K562 (cell line): ENCODE measurements around the gene MLC1. TPM values are rescaled to one million over a fixed set of nuclear protein-coding genes. Genes with fewer than 3 reads are reported as not detected.

Experiments
- BCOR ChIP-seq: fragments of 450-650 bp; IDR thresholded peaks from 2 replicates; pipeline ENCODE4 v1.6.1; 2016
- CBFA2T3 ChIP-seq: fragments of 450-650 bp; IDR thresholded peaks from 2 replicates; pipeline ENCODE4 v1.6.1; 2017
- CCAR2 ChIP-seq: fragments of 200-400 bp; formaldehyde crosslinking; IDR thresholded peaks from 2 replicates; pipeline ENCODE4 v1.6.1; 2017; ENCODE audit warnings: mild to moderate bottlenecking, low read depth, low read length
- CHCHD3 ChIP-seq: fragments of 250-450 bp; sonication (Bioruptor Pico); IDR thresholded peaks from 2 replicates; pipeline ENCODE4 v2.1.2; 2022; ENCODE audit warnings: mild to moderate bottlenecking
- CSDE1 ChIP-seq, 2 experiments: fragments of 450-650 bp; IDR thresholded peaks; 2 replicates each; pipeline ENCODE4 v1.6.1; 2016; ENCODE audit warnings: mild to moderate bottlenecking in 1 of 2
- DIDO1 ChIP-seq: fragments of 450-650 bp; IDR thresholded peaks from 2 replicates; pipeline ENCODE4 v1.6.1; 2016; ENCODE audit warnings: low read depth, missing biosample characterization, missing genetic modification characterization
- DPF2 ChIP-seq: fragments of 450-650 bp; IDR thresholded peaks from 2 replicates; pipeline ENCODE4 v1.6.1; 2016
- ELK3 ChIP-seq: fragments of 450-650 bp; formaldehyde crosslinking; IDR thresholded peaks from 2 replicates; pipeline ENCODE4 v1.4.0; 2020; ENCODE audit warnings: mild to moderate bottlenecking
- FOS ChIP-seq: IDR thresholded peaks from 3 replicates; pipeline ENCODE4 v1.6.1; 2011; ENCODE audit not compliant: insufficient read length; ENCODE audit errors: extremely low read depth
- FOXK1 ChIP-seq: sonication (generic); formaldehyde crosslinking; IDR thresholded peaks from 2 replicates; pipeline ENCODE4 v1.8.0; 2022; ENCODE audit warnings: missing genetic modification reagents, mild to moderate bottlenecking, borderline replicate concordance
- GTF2F1 ChIP-seq: IDR thresholded peaks from 2 replicates; pipeline ENCODE4 v1.6.1; 2011; ENCODE audit warnings: low read depth, low read length, improper control_type of control experiment
- HES1 ChIP-seq: fragments of 450-650 bp; IDR thresholded peaks from 2 replicates; pipeline ENCODE4 v1.6.1; 2016; ENCODE audit warnings: low read depth, mild to moderate bottlenecking, moderate library complexity
- KHSRP ChIP-seq: fragments of 450-650 bp; IDR thresholded peaks from 2 replicates; pipeline ENCODE4 v1.6.1; 2017
- NRF1 ChIP-seq, 2 experiments: fragments of 450-650 bp; IDR thresholded peaks in 1 of 2; conservative IDR thresholded peaks in 1 of 2; 2 replicates each; pipeline ENCODE4 v1.6.1; 2014; ENCODE audit warnings: mild to moderate bottlenecking in 2 of 2
- RBFOX2 ChIP-seq: fragments of 200-400 bp; formaldehyde crosslinking; IDR thresholded peaks from 2 replicates; pipeline ENCODE4 v1.6.1; 2017; ENCODE audit warnings: low read depth, mild to moderate bottlenecking, low read length, moderate library complexity
- SUPT5H ChIP-seq: fragments of 450-650 bp; IDR thresholded peaks from 2 replicates; pipeline ENCODE4 v1.6.1; 2016
- U2AF2 ChIP-seq: fragments of 200-400 bp; formaldehyde crosslinking; optimal IDR thresholded peaks from 2 replicates; pipeline ENCODE3; 2017; ENCODE audit warnings: low read depth, mild to moderate bottlenecking, low read length
- XRCC3 ChIP-seq: fragments of 450-650 bp; IDR thresholded peaks from 2 replicates; pipeline ENCODE4 v1.6.1; 2017; ENCODE audit warnings: mild to moderate bottlenecking, moderate library complexity
- YBX1 ChIP-seq: fragments of 450-650 bp; IDR thresholded peaks from 2 replicates; pipeline ENCODE4 v1.7.1; 2016; ENCODE audit warnings: mild to moderate bottlenecking
- ZNF175 ChIP-seq: fragments of 200-800 bp; sonication (Bioruptor generic); IDR thresholded peaks from 2 replicates; pipeline ENCODE4 v1.6.1; 2016; ENCODE audit warnings: low read depth, mild to moderate bottlenecking, missing genetic modification characterization, missing compliant biosample characterization
- ZNF212 ChIP-seq: fragments of 450-650 bp; formaldehyde crosslinking; IDR thresholded peaks from 2 replicates; pipeline ENCODE4 v1.4.0; 2020; ENCODE audit warnings: mild to moderate bottlenecking
- ZNF224 ChIP-seq: sonication (generic); formaldehyde crosslinking; IDR thresholded peaks from 2 replicates; pipeline ENCODE4 v1.8.0; 2022; ENCODE audit warnings: mild to moderate bottlenecking, missing genetic modification reagents
- ZNF707 ChIP-seq: fragments of 250-450 bp; sonication (Bioruptor Pico); conservative IDR thresholded peaks from 2 replicates; pipeline ENCODE4 v1.8.0; 2022; ENCODE audit warnings: inconsistent platforms, mild to moderate bottlenecking, moderate library complexity
- polyA plus RNA-seq, 8 experiments: library from polyadenylated mRNA; depleted of rRNA in 4 of 8; stranded (reverse) in 5 of 8; unstranded in 3 of 8; fragments of >200 nt; fragmentation: Nextera tagmentation in 2 of 8; fragmentation: Illumina TruSeq in 1 of 8; extraction: Ambion mirVana in 2 of 8; extraction: Trizol in 1 of 8; gene quantifications; 2 replicates each; pipeline versions ENCODE4 v1.2.1 to v1.2.3, GENCODE V29; 2011 to 2014; ENCODE audit warnings: inconsistent platforms in 1 of 8, missing spikeins in 1 of 8
- total RNA-seq, 7 experiments: library from RNA; depleted of rRNA in 6 of 7; stranded (reverse); fragments of >200 nt in 6 of 7; fragmentation: Illumina TruSeq in 2 of 7; extraction: Trizol in 2 of 7; gene quantifications; 2 replicates each; pipeline versions ENCODE4 v1.2.1 to v1.2.3, GENCODE V29; 2011 to 2021; ENCODE audit warnings: low replicate concordance in 1 of 7
- TF ChIP-seq, protein P1 (sequence below): fragments of 200-400 bp; formaldehyde crosslinking; IDR thresholded peaks from 2 replicates; pipeline ENCODE4 v1.6.1; 2017; ENCODE audit warnings: mild to moderate bottlenecking, low read depth, low read length, moderate library complexity
- TF ChIP-seq, protein P2 (sequence below), 2 experiments: IDR thresholded peaks; 2 replicates each; pipeline ENCODE4 v1.6.1; 2012; ENCODE audit warnings: improper control_type of control experiment in 2 of 2, low read depth in 2 of 2, low read length in 2 of 2, borderline replicate concordance in 1 of 2

The MLC1 gene
- total and polyA plus RNA-seq, 9 of the 15 experiments (the other 6 are each of a cell fraction or from before 2014, with no cell fraction given): 0.06 to 0.98 (median 0.39) TPM

DNA sequence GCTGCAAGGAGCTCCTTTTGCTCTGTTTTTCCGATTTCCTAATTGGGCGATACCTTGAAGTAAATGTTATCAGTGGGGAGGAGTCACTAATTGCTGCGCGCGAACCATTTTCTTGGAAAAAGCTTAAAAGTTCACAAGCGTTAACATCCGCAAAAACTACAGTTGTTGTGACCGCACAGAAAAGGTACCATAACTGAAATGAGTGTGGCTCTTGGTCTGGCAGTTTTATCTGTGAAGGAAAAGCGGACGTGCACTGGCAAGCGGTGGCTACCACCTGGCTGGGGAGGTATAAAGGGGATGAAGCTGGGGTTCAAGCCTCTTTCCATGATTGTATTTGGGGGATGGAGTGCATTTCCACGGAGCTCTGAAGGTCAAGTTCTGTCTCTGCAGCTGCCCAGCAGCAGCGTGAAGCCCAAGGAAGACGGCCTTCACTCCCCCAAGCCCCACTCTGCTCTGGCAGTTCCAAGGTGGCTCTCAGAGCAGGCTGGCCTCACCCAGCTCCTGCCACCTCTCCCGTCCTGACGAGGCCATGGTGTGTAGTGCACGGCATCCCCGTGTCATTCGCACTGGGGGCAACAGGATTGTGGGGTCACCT, 32.0 kb upstream of the MLC1 start (continued):
- TF ChIP-seq, protein P1, sequence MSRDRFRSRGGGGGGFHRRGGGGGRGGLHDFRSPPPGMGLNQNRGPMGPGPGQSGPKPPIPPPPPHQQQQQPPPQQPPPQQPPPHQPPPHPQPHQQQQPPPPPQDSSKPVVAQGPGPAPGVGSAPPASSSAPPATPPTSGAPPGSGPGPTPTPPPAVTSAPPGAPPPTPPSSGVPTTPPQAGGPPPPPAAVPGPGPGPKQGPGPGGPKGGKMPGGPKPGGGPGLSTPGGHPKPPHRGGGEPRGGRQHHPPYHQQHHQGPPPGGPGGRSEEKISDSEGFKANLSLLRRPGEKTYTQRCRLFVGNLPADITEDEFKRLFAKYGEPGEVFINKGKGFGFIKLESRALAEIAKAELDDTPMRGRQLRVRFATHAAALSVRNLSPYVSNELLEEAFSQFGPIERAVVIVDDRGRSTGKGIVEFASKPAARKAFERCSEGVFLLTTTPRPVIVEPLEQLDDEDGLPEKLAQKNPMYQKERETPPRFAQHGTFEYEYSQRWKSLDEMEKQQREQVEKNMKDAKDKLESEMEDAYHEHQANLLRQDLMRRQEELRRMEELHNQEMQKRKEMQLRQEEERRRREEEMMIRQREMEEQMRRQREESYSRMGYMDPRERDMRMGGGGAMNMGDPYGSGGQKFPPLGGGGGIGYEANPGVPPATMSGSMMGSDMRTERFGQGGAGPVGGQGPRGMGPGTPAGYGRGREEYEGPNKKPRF: no peak
- no peak for TF ChIP-seq XRCC3
- no peak for TF ChIP-seq U2AF2
- TF ChIP-seq CSDE1 (IDR thresholded peaks at IDR 0.05): 0 out of 4 replicates have a peak, but pooled peaks of 1 of the 2 experiments have one; percentile 34
- no peak for TF ChIP-seq CHCHD3 (CRISPR knock-in tag)
- TF ChIP-seq ZNF212 (CRISPR knock-in tag): no peak
- TF ChIP-seq SUPT5H: peak; percentile 69
- TF ChIP-seq NRF1 (conservative IDR thresholded peaks at IDR 0.05 in 1 of 2, IDR thresholded peaks at IDR 0.05 in 1 of 2): peak; percentile 42 to 48; a peak in 3 of 4 replicates
- TF ChIP-seq HES1: no peak
- no peak for TF ChIP-seq ELK3 (CRISPR knock-in tag)
- no peak for TF ChIP-seq ZNF224
- no peak for TF ChIP-seq FOXK1 (CRISPR knock-in tag)
- TF ChIP-seq FOS: no peak
- TF ChIP-seq ZNF175 (CRISPR knock-in tag): no peak
- TF ChIP-seq CCAR2: no peak
- TF ChIP-seq GTF2F1: peak; percentile 90
- TF ChIP-seq DIDO1 (tag): no peak
- 0 out of 2 replicates have a peak, but pooled peaks have one; percentile 16 for TF ChIP-seq BCOR
- TF ChIP-seq KHSRP: no peak
- TF ChIP-seq YBX1: no peak
- TF ChIP-seq CBFA2T3: peak; percentile 18; the same call in 1 of the 2 replicates
- TF ChIP-seq ZNF707 (CRISPR knock-in tag): no peak
- peak; percentile 85 for TF ChIP-seq RBFOX2
- 0 out of 2 replicates have a peak, but pooled peaks have one; percentile 19 for TF ChIP-seq DPF2
- TF ChIP-seq, protein P2, sequence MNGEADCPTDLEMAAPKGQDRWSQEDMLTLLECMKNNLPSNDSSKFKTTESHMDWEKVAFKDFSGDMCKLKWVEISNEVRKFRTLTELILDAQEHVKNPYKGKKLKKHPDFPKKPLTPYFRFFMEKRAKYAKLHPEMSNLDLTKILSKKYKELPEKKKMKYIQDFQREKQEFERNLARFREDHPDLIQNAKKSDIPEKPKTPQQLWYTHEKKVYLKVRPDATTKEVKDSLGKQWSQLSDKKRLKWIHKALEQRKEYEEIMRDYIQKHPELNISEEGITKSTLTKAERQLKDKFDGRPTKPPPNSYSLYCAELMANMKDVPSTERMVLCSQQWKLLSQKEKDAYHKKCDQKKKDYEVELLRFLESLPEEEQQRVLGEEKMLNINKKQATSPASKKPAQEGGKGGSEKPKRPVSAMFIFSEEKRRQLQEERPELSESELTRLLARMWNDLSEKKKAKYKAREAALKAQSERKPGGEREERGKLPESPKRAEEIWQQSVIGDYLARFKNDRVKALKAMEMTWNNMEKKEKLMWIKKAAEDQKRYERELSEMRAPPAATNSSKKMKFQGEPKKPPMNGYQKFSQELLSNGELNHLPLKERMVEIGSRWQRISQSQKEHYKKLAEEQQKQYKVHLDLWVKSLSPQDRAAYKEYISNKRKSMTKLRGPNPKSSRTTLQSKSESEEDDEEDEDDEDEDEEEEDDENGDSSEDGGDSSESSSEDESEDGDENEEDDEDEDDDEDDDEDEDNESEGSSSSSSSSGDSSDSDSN (IDR thresholded peaks at IDR 0.05; ENCODE audit: borderline replicate concordance in 1 of 2, low read depth in 2 of 2, low read length in 2 of 2): no peak
